GM23338 (cell line): ENCODE data around the gene CIITA. TPM values are rescaled to one million over a fixed set of nuclear protein-coding genes. Genes with fewer than 3 reads are reported as not detected.

Experiments
- ATAC-seq: fragments of 200-7000 bp; cut with Tn5 transposase; 3 replicates; pipeline ENCODE4 v1.9.1; 2020
- DNase-seq: peaks from one replicate; pipeline ENCODE4 v3.0.0-alpha.2; 2015; ENCODE audit warnings: low spot score
- H2AFZ ChIP-seq: fragments of 200-600 bp; sonication (generic); 2 replicates; pipeline ENCODE4 v1.8.0; 2016; ENCODE audit warnings: antibody characterized with exemption, mild to moderate bottlenecking, moderate library complexity
- H3F3A ChIP-seq: fragments of 200-600 bp; sonication (generic); replicated peaks from 2 replicates; pipeline ENCODE4 v1.8.0; 2017; ENCODE audit warnings: antibody characterized with exemption, mixed run types, low read depth
- H3K27ac ChIP-seq: fragments of 200-600 bp; sonication (generic); 2 replicates; pipeline ENCODE4 v1.6.1; 2016; ENCODE audit warnings: low read depth
- H3K27me3 ChIP-seq: fragments of 200-600 bp; sonication (generic); 2 replicates; pipeline ENCODE4 v1.8.0; 2016; ENCODE audit warnings: mild to moderate bottlenecking, mixed run types, moderate library complexity; ENCODE audit not compliant: insufficient read depth
- H3K36me3 ChIP-seq: fragments of 200-600 bp; sonication (generic); 2 replicates; pipeline ENCODE4 v1.8.0; 2016; ENCODE audit warnings: mild to moderate bottlenecking; ENCODE audit not compliant: insufficient read depth
- H3K4me1 ChIP-seq: fragments of 200-600 bp; sonication (generic); 2 replicates; pipeline ENCODE4 v1.8.0; 2016; ENCODE audit warnings: mild to moderate bottlenecking, moderate library complexity; ENCODE audit not compliant: insufficient read depth
- H3K4me2 ChIP-seq: fragments of 200-600 bp; sonication (generic); 2 replicates; pipeline ENCODE4 v1.7.1; 2017; ENCODE audit warnings: mixed run types
- H3K4me3 ChIP-seq: fragments of 200-600 bp; sonication (generic); 2 replicates; pipeline ENCODE4 v1.6.1; 2016; ENCODE audit warnings: mixed run types
- H3K79me2 ChIP-seq: fragments of 200-600 bp; sonication (generic); replicated peaks from 2 replicates; pipeline ENCODE4 v1.8.0; 2017; ENCODE audit warnings: mild to moderate bottlenecking; ENCODE audit not compliant: insufficient read depth
- H3K9me2 ChIP-seq: fragments of 200-600 bp; sonication (generic); 2 replicates; pipeline ENCODE4 v1.8.0; 2017; ENCODE audit not compliant: insufficient read depth
- H4K20me1 ChIP-seq: fragments of 200-600 bp; sonication (generic); replicated peaks from 2 replicates; pipeline ENCODE4 v1.8.0; 2017; ENCODE audit warnings: mild to moderate bottlenecking; ENCODE audit not compliant: insufficient read depth
- H3K27ac Mint-ChIP-seq: 2 replicates; pipeline ENCODE4 v1.8.0; 2020; ENCODE audit warnings: inconsistent platforms, mild to moderate bottlenecking, moderate library complexity, mixed read lengths
- H3K27me3 Mint-ChIP-seq: 3 replicates; pipeline ENCODE4 v1.8.0; 2022; ENCODE audit warnings: low read depth, mild to moderate bottlenecking, moderate library complexity, mixed read lengths, inconsistent platforms; ENCODE audit not compliant: insufficient read depth, poor library complexity
- H3K36me3 Mint-ChIP-seq: 3 replicates; pipeline ENCODE4 v1.8.0; 2021; ENCODE audit warnings: low read depth, mild to moderate bottlenecking, inconsistent platforms, moderate library complexity, mixed read lengths
- H3K4me1 Mint-ChIP-seq: 3 replicates; pipeline ENCODE4 v1.8.0; 2020; ENCODE audit warnings: mild to moderate bottlenecking, inconsistent platforms, mixed read lengths
- H3K4me3 Mint-ChIP-seq: 3 replicates; pipeline ENCODE4 v1.8.0; 2021; ENCODE audit warnings: moderate library complexity, mild to moderate bottlenecking, inconsistent platforms, mixed read lengths
- H3K9me3 Mint-ChIP-seq: 3 replicates; pipeline ENCODE4 v1.8.0; 2020; ENCODE audit warnings: moderate library complexity, mild to moderate bottlenecking, inconsistent platforms, mixed read lengths
- CREB1 ChIP-seq: fragments of 250-450 bp; sonication (Bioruptor Pico); IDR thresholded peaks from 2 replicates; pipeline ENCODE4 v1.5.0; 2020; ENCODE audit warnings: low read depth, mild to moderate bottlenecking, moderate library complexity
- ETS1 ChIP-seq: IDR thresholded peaks from 2 replicates; pipeline ENCODE4 v1.6.1; 2016; ENCODE audit warnings: antibody characterized with exemption
- EZH2 ChIP-seq: fragments of 200-600 bp; sonication (generic); IDR thresholded peaks from one replicate; pipeline ENCODE4 v1.8.0; 2017; ENCODE audit warnings: antibody characterized with exemption, mild to moderate bottlenecking, low read depth; ENCODE audit not compliant: unreplicated experiment
- EZH2phosphoT487 ChIP-seq: fragments of 200-600 bp; sonication (generic); IDR thresholded peaks from one replicate; pipeline ENCODE4 v1.8.1; 2018; ENCODE audit warnings: antibody characterized with exemption; ENCODE audit not compliant: unreplicated experiment
- JUNB ChIP-seq: IDR thresholded peaks from one replicate; pipeline ENCODE4 v1.6.1; 2016; ENCODE audit warnings: antibody characterized with exemption; ENCODE audit not compliant: unreplicated experiment
- NANOG ChIP-seq: IDR thresholded peaks from 2 replicates; pipeline ENCODE4 v1.6.1; 2016; ENCODE audit warnings: antibody characterized with exemption, borderline replicate concordance
- POLR2AphosphoS5 ChIP-seq: IDR thresholded peaks from 2 replicates; pipeline ENCODE4 v1.6.1; 2016; ENCODE audit warnings: antibody characterized with exemption, low read depth
- REST ChIP-seq: IDR thresholded peaks from one replicate; pipeline ENCODE4 v1.6.1; 2018; ENCODE audit warnings: antibody characterized with exemption; ENCODE audit not compliant: unreplicated experiment
- STAT1 ChIP-seq: IDR thresholded peaks from one replicate; pipeline ENCODE4 v1.6.1; 2016; ENCODE audit warnings: antibody characterized with exemption; ENCODE audit not compliant: unreplicated experiment
- ZNF114 ChIP-seq: fragments of 250-450 bp; sonication (Bioruptor Pico); IDR thresholded peaks from 2 replicates; pipeline ENCODE4 v1.5.0; 2020; ENCODE audit warnings: mild to moderate bottlenecking, moderate library complexity
- ZNF331 ChIP-seq: fragments of 250-450 bp; sonication (Bioruptor Pico); IDR thresholded peaks from 2 replicates; pipeline ENCODE4 v1.5.0; 2020; ENCODE audit warnings: low read depth, mild to moderate bottlenecking, moderate library complexity
- polyA plus RNA-seq: library from polyadenylated mRNA; unstranded; fragments of >200 nt; fragmentation: Nextera tagmentation; extraction: Ambion mirVana; gene quantifications from 2 replicates; pipeline ENCODE4 v1.2.1, GENCODE V29; 2016
- total RNA-seq: library from RNA; depleted of rRNA; stranded (reverse); fragments of >200 nt; shearing (Covaris generic); gene quantifications from 2 replicates; pipeline ENCODE4 v1.2.3, GENCODE V29; 2014
- TF ChIP-seq, protein P1 (sequence below): fragments of 250-450 bp; sonication (Bioruptor Pico); IDR thresholded peaks from 2 replicates; pipeline ENCODE4 v1.5.0; 2020; ENCODE audit warnings: mild to moderate bottlenecking, moderate library complexity
- TF ChIP-seq, protein P2 (sequence below), 2 experiments: fragments of 200-600 bp in 1 of 2; sonication (generic) in 1 of 2; conservative IDR thresholded peaks; 2 replicates each; pipeline versions ENCODE4 v1.5.1 to v1.6.1; 2016 to 2017; ENCODE audit warnings: antibody characterized with exemption in 2 of 2, low read depth in 2 of 2, mild to moderate bottlenecking in 2 of 2, moderate library complexity in 1 of 2

CIITA gene
- total and polyA plus RNA-seq, 2 experiments from 2014 or later: 0.10 to 0.57 TPM

DNA sequence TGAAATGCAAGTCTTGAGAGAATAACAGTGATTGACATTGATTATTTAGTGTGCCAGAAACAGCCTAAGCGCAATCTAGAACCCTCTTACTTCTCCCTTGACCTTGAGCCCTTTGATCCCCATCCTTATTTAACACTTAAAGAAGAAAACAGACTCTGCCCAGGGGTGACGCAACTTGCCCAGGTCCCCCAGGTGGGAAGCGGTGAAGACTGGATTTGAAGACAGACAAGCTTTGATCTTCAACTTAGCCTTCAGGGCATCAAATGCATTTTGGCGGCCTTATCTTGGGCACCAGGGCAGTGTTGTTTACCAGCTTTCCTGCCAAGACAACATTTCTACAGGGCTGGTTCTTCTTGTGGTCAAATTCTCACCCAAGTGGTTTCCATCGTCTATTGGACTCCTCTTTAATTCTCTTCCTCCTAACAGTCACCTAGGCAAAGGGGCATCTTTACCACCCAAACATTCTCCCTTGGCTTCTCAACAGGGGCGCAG lies 8.9 kb upstream of the CIITA start:
- Mint-ChIP-seq H3K27me3 (peaks cover 6% of the 10 kb centered on the region), H3K4me1 (peaks cover 6% of the 10 kb centered on the region; the same call in 2 of the 3 replicates), H3K9me3 (no peaks in the 10 kb centered on the region), H3K36me3 (no peaks in the 10 kb centered on the region), H3K4me3 (no peak overlapping the region), H3K27ac (no peak overlapping the region)
- Histone ChIP-seq H3K4me1 (peaks cover 4% of the 10 kb centered on the region; the same call in 1 of the 2 replicates), H4K20me1 (no peaks in the 10 kb centered on the region), H3K79me2 (no peaks in the 10 kb centered on the region), H3K27ac (no peak overlapping the region), H3F3A (no peaks in the 10 kb centered on the region), H3K4me3 (no peak overlapping the region), H3K36me3 (no peaks in the 10 kb centered on the region), H3K27me3 (no peaks in the 10 kb centered on the region), H3K4me2 (no peak overlapping the region), H2AFZ (no peak overlapping the region), H3K9me2 (no peaks in the 10 kb centered on the region)
- TF ChIP-seq POLR2AphosphoS5 (no peak), ZNF114 (CRISPR knock-in tag) (no peak), CREB1 (CRISPR knock-in tag) (no peak), JUNB (no peak), EZH2phosphoT487 (no peak), ETS1 (no peak), STAT1 (no peak), EZH2 (no peak), NANOG (no peak), ZNF331 (CRISPR knock-in tag) (no peak), REST (no peak)
- TF ChIP-seq, protein P1, sequence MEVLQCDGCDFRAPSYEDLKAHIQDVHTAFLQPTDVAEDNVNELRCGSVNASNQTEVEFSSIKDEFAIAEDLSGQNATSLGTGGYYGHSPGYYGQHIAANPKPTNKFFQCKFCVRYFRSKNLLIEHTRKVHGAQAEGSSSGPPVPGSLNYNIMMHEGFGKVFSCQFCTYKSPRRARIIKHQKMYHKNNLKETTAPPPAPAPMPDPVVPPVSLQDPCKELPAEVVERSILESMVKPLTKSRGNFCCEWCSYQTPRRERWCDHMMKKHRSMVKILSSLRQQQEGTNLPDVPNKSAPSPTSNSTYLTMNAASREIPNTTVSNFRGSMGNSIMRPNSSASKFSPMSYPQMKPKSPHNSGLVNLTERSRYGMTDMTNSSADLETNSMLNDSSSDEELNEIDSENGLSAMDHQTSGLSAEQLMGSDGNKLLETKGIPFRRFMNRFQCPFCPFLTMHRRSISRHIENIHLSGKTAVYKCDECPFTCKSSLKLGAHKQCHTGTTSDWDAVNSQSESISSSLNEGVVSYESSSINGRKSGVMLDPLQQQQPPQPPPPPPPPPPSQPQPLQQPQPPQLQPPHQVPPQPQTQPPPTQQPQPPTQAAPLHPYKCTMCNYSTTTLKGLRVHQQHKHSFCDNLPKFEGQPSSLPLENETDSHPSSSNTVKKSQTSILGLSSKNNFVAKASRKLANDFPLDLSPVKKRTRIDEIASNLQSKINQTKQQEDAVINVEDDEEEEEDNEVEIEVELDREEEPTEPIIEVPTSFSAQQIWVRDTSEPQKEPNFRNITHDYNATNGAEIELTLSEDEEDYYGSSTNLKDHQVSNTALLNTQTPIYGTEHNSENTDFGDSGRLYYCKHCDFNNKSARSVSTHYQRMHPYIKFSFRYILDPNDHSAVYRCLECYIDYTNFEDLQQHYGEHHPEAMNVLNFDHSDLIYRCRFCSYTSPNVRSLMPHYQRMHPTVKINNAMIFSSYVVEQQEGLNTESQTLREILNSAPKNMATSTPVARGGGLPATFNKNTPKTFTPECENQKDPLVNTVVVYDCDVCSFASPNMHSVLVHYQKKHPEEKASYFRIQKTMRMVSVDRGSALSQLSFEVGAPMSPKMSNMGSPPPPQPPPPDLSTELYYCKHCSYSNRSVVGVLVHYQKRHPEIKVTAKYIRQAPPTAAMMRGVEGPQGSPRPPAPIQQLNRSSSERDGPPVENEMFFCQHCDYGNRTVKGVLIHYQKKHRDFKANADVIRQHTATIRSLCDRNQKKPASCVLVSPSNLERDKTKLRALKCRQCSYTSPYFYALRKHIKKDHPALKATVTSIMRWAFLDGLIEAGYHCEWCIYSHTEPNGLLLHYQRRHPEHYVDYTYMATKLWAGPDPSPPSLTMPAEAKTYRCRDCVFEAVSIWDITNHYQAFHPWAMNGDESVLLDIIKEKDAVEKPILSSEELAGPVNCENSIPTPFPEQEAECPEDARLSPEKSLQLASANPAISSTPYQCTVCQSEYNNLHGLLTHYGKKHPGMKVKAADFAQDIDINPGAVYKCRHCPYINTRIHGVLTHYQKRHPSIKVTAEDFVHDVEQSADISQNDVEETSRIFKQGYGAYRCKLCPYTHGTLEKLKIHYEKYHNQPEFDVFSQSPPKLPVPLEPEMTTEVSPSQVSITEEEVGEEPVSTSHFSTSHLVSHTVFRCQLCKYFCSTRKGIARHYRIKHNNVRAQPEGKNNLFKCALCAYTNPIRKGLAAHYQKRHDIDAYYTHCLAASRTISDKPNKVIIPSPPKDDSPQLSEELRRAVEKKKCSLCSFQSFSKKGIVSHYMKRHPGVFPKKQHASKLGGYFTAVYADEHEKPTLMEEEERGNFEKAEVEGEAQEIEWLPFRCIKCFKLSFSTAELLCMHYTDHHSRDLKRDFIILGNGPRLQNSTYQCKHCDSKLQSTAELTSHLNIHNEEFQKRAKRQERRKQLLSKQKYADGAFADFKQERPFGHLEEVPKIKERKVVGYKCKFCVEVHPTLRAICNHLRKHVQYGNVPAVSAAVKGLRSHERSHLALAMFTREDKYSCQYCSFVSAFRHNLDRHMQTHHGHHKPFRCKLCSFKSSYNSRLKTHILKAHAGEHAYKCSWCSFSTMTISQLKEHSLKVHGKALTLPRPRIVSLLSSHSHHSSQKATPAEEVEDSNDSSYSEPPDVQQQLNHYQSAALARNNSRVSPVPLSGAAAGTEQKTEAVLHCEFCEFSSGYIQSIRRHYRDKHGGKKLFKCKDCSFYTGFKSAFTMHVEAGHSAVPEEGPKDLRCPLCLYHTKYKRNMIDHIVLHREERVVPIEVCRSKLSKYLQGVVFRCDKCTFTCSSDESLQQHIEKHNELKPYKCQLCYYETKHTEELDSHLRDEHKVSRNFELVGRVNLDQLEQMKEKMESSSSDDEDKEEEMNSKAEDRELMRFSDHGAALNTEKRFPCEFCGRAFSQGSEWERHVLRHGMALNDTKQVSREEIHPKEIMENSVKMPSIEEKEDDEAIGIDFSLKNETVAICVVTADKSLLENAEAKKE (CRISPR knock-in tag): no peak
- TF ChIP-seq, protein P2, sequence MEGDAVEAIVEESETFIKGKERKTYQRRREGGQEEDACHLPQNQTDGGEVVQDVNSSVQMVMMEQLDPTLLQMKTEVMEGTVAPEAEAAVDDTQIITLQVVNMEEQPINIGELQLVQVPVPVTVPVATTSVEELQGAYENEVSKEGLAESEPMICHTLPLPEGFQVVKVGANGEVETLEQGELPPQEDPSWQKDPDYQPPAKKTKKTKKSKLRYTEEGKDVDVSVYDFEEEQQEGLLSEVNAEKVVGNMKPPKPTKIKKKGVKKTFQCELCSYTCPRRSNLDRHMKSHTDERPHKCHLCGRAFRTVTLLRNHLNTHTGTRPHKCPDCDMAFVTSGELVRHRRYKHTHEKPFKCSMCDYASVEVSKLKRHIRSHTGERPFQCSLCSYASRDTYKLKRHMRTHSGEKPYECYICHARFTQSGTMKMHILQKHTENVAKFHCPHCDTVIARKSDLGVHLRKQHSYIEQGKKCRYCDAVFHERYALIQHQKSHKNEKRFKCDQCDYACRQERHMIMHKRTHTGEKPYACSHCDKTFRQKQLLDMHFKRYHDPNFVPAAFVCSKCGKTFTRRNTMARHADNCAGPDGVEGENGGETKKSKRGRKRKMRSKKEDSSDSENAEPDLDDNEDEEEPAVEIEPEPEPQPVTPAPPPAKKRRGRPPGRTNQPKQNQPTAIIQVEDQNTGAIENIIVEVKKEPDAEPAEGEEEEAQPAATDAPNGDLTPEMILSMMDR (conservative IDR thresholded peaks at IDR 0.05; ENCODE audit: low read depth in 2 of 2): no peak
- no peak for ATAC-seq
- DNase-seq: no peak
